Epithelial cell of proximal tubule (primary cell): ENCODE data around the gene IL2. TPM values are rescaled to one million over a fixed set of nuclear protein-coding genes. Genes with fewer than 3 reads are reported as not detected.

ENCODE experiments used
- total RNA-seq: library from RNA; depleted of rRNA; stranded (reverse); fragments of >200 nt; gene quantifications from 2 replicates; pipeline ENCODE4 v1.2.3, GENCODE V29; 2015

IL2 gene
- total RNA-seq, 1 donor from 2014 or later: not detected

Other genes with a start within 250 kb of the IL2 start
- gene ADAD1, start 77.7 kb downstream of the IL2 start, total RNA-seq: not detected in 2 replicates
- not detected in 2 replicates for gene IL21, start 164.3 kb upstream of the IL2 start, total RNA-seq